IMR-90 (cell line): ENCODE data around the gene C3. TPM values are rescaled to one million over a fixed set of nuclear protein-coding genes. Genes with fewer than 3 reads are reported as not detected.

ENCODE experiments used
- ATAC-seq: fragments of 200-7000 bp; cut with Tn5 transposase; 2 replicates; pipeline ENCODE4 v1.9.1; 2020; ENCODE audit warnings: low read depth, mild to moderate bottlenecking, moderate library complexity
- BruUV-seq: library from RNA; stranded (reverse); fragments of 400-500 nt; replicated peaks from 2 replicates; lab custom pipeline; 2021; lab: Mats Ljungman, UMichigan
- CTCF ChIA-PET: fragments of 300-600 bp; formaldehyde crosslinking; extraction: SDS; loops from one replicate; lab custom pipeline; 2021; ENCODE audit warnings: antibody characterized with exemption; lab: Yijun Ruan, JAX
- POLR2A ChIA-PET: fragments of 300-600 bp; sonication (Branson Sonifier 250); formaldehyde crosslinking; loops from one replicate; lab custom pipeline; 2022; ENCODE audit warnings: antibody characterized with exemption; ENCODE audit not compliant: unreplicated experiment; lab: Charles Lee
- DNase-seq: peaks from one replicate; pipeline ENCODE4 v3.0.0; 2013
- H2AFZ ChIP-seq: replicated peaks from 2 replicates; pipeline ENCODE3; 2013; ENCODE audit warnings: low read length, mild to moderate bottlenecking; ENCODE audit not compliant: poor library complexity
- H2AK5ac ChIP-seq: 2 replicates; pipeline ENCODE4 v1.6.1; 2013; ENCODE audit warnings: low read depth, low read length, inconsistent platforms
- H2AK9ac ChIP-seq: replicated peaks from 2 replicates; pipeline ENCODE3; 2013; ENCODE audit warnings: mild to moderate bottlenecking, low read depth, low read length, moderate library complexity; ENCODE audit not compliant: poor library complexity
- H2BK120ac ChIP-seq: 2 replicates; pipeline ENCODE4 v1.6.1; 2013; ENCODE audit warnings: low read depth, low read length, inconsistent platforms
- H2BK15ac ChIP-seq: 3 replicates; pipeline ENCODE4 v1.6.1; 2013; ENCODE audit warnings: low read depth, low read length, inconsistent platforms
- H2BK20ac ChIP-seq: 2 replicates; pipeline ENCODE4 v1.6.1; 2013; ENCODE audit warnings: low read depth, mild to moderate bottlenecking, inconsistent platforms, low read length, moderate library complexity
- H2BK5ac ChIP-seq: 2 replicates; pipeline ENCODE4 v1.6.1; 2013; ENCODE audit warnings: mild to moderate bottlenecking, low read depth, low read length, inconsistent platforms; ENCODE audit not compliant: poor library complexity, severe bottlenecking
- H3K14ac ChIP-seq: replicated peaks from 2 replicates; pipeline ENCODE4 v1.6.1; 2013; ENCODE audit warnings: low read depth, low read length, inconsistent platforms
- H3K18ac ChIP-seq: 2 replicates; pipeline ENCODE4 v1.6.1; 2013; ENCODE audit warnings: low read depth, low read length, control low read depth
- H3K23ac ChIP-seq: 2 replicates; pipeline ENCODE4 v1.6.1; 2013; ENCODE audit warnings: low read depth, low read length, inconsistent platforms
- H3K27ac ChIP-seq: 2 replicates; pipeline ENCODE4 v1.5.1; 2013; ENCODE audit warnings: mild to moderate bottlenecking, control low read depth, low read length; ENCODE audit not compliant: insufficient read depth
- H3K27me3 ChIP-seq: 2 replicates; pipeline ENCODE4 v1.6.1; 2013; ENCODE audit warnings: low read length; ENCODE audit not compliant: control insufficient read depth, insufficient read depth
- H3K36me3 ChIP-seq: 2 replicates; pipeline ENCODE4 v1.6.1; 2013; ENCODE audit warnings: low read length, mixed read lengths; ENCODE audit not compliant: control insufficient read depth, insufficient read depth
- H3K4ac ChIP-seq: 2 replicates; pipeline ENCODE4 v1.6.1; 2013; ENCODE audit warnings: low read depth, low read length, inconsistent platforms
- H3K4me1 ChIP-seq: 2 replicates; pipeline ENCODE4 v1.6.1; 2013; ENCODE audit warnings: low read length, mixed read lengths; ENCODE audit not compliant: control insufficient read depth, insufficient read depth
- H3K4me2 ChIP-seq: 2 replicates; pipeline ENCODE4 v1.6.1; 2013; ENCODE audit warnings: low read depth, mild to moderate bottlenecking, control low read depth, low read length, moderate library complexity
- H3K4me3 ChIP-seq: 2 replicates; pipeline ENCODE4 v1.5.1; 2013; ENCODE audit warnings: low read depth, mild to moderate bottlenecking, control low read depth, low read length, moderate library complexity; ENCODE audit not compliant: insufficient read depth
- H3K56ac ChIP-seq: 2 replicates; pipeline ENCODE4 v1.6.1; 2013; ENCODE audit warnings: low read length, inconsistent platforms; ENCODE audit not compliant: insufficient read depth; ENCODE audit errors: extremely low read depth
- H3K79me1 ChIP-seq, 2 experiments: 2 replicates each; pipeline ENCODE4 v1.6.1; 2013; ENCODE audit warnings: low read length in 2 of 2, inconsistent platforms in 1 of 2, low read depth in 1 of 2
- H3K9ac ChIP-seq: 2 replicates; pipeline ENCODE4 v1.6.1; 2013; ENCODE audit warnings: low read depth, low read length, control low read depth
- H3K9me1 ChIP-seq: 2 replicates; pipeline ENCODE4 v1.6.1; 2013; ENCODE audit warnings: low read length, inconsistent platforms; ENCODE audit not compliant: insufficient read depth
- H3K9me3 ChIP-seq: 2 replicates; pipeline ENCODE4 v1.6.1; 2013; ENCODE audit warnings: low read length; ENCODE audit not compliant: control insufficient read depth, insufficient read depth
- H4K20me1 ChIP-seq: 2 replicates; pipeline ENCODE4 v1.6.1; 2013; ENCODE audit warnings: low read length, inconsistent platforms; ENCODE audit not compliant: insufficient read depth
- H4K5ac ChIP-seq: 2 replicates; pipeline ENCODE4 v1.6.1; 2013; ENCODE audit warnings: mild to moderate bottlenecking, low read depth, low read length, control low read depth
- H4K8ac ChIP-seq, 2 experiments: 2 replicates each; pipeline ENCODE4 v1.6.1; 2013; ENCODE audit warnings: low read depth in 2 of 2, low read length in 2 of 2, control low read depth in 1 of 2, inconsistent platforms in 1 of 2
- H4K91ac ChIP-seq: 2 replicates; pipeline ENCODE4 v1.6.1; 2013; ENCODE audit warnings: low read depth, low read length, inconsistent platforms; ENCODE audit not compliant: insufficient read depth
- CHD1 ChIP-seq: IDR thresholded peaks from 2 replicates; pipeline ENCODE4 v1.6.1; 2012; ENCODE audit warnings: low read depth, low read length, improper control_type of control experiment
- FOS ChIP-seq: fragments of 150-350 bp; IDR thresholded peaks from 2 replicates; pipeline ENCODE4 v1.6.1; 2016; ENCODE audit warnings: low read depth, low read length
- MAFK ChIP-seq: IDR thresholded peaks from 2 replicates; pipeline ENCODE4 v1.6.1; 2012; ENCODE audit warnings: low read depth, low read length, improper control_type of control experiment
- MXI1 ChIP-seq: IDR thresholded peaks from 2 replicates; pipeline ENCODE4 v1.6.1; 2012; ENCODE audit warnings: low read depth, mild to moderate bottlenecking, low read length, moderate library complexity, borderline replicate concordance
- RAD21 ChIP-seq: IDR thresholded peaks from 2 replicates; pipeline ENCODE4 v1.6.1; 2012; ENCODE audit warnings: low read length, improper control_type of control experiment
- RCOR1 ChIP-seq: IDR thresholded peaks from 2 replicates; pipeline ENCODE4 v1.6.1; 2012; ENCODE audit warnings: mild to moderate bottlenecking, low read length, improper control_type of control experiment; ENCODE audit not compliant: insufficient replicate concordance
- USF2 ChIP-seq: fragments of 150-350 bp; IDR thresholded peaks from 2 replicates; pipeline ENCODE4 v1.6.1; 2017; ENCODE audit warnings: mild to moderate bottlenecking, antibody characterized with exemption, low read length, low read depth
- WGBS, 2 experiments: methylation state at CpG; one replicate each; pipeline versions ENCODE4 v1.1.5 to v1.1.7; 2013; ENCODE audit warnings: missing lambda C conversion rate in 2 of 2; ENCODE audit not compliant: insufficient read length in 1 of 2; ENCODE audit errors: extremely low coverage in 2 of 2; 5-methylcytosine and 5-hydroxymethylcytosine counted together
- dilution Hi-C: fragments of 300-500 bp; cut with HindIII; formaldehyde crosslinking; loops from one replicate; pipeline ENCODE4 v1.14.3; 2018; ENCODE audit warnings: low sequenced_read_pairs; ENCODE audit not compliant: unreplicated experiment
- in situ Hi-C: fragments of 300-500 bp; cut with MboI; formaldehyde crosslinking; loops from 3 replicates; pipeline ENCODE4 v1.14.3; 2019; ENCODE audit warnings: low sequenced_read_pairs, inconsistent platforms, mixed read lengths
- intact Hi-C: fragments of 100-400 bp; cut with micrococcal nuclease; formaldehyde crosslinking; loops from 2 replicates; pipeline ENCODE4 v1.10.0; 2022
- polyA plus RNA-seq, 3 experiments: library from polyadenylated mRNA; depleted of rRNA; stranded (reverse); fragments of >200 nt; gene quantifications; 2 replicates each; pipeline ENCODE4 v1.2.3, GENCODE V29; 2012; ENCODE audit warnings: low replicate concordance in 1 of 3
- total RNA-seq: library from RNA; depleted of rRNA; stranded (reverse); fragments of >200 nt; gene quantifications from 2 replicates; pipeline ENCODE4 v1.2.3, GENCODE V29; 2012

C3 gene
- total and polyA plus RNA-seq, 2 of the 4 experiments (the other 2 are of a cell fraction) = 0.36 TPM; not detected in 1

GRCh38 chr19:6682607-6683128, 37.8 kb downstream of the C3 start:
- no peak overlapping the region for H2BK15ac ChIP-seq
- no peak overlapping the region for H2AFZ ChIP-seq
- in situ Hi-C loops (no loop called here), dilution Hi-C loops (no loop called here), intact Hi-C loops (no loop called here)
- no peak overlapping the region for H2AK9ac ChIP-seq
- H3K27ac ChIP-seq = no peak overlapping the region
- no peak overlapping the region for H3K4me3 ChIP-seq
- H3K4me2 ChIP-seq = no peak overlapping the region
- H3K9ac ChIP-seq = no peak overlapping the region
- H3K23ac ChIP-seq = no peak overlapping the region
- no peaks in the 10 kb centered on the region for H3K9me1 ChIP-seq
- H3K79me1 ChIP-seq = no peaks in the 10 kb centered on the region
- no peak overlapping the region for H4K8ac ChIP-seq
- no peak overlapping the region for H4K91ac ChIP-seq
- H2BK120ac ChIP-seq = no peak overlapping the region
- H3K9me3 ChIP-seq = peaks cover 16% of the 10 kb centered on the region
- H2AK5ac ChIP-seq = no peak overlapping the region
- CTCF ChIA-PET = no interaction called here
- no peaks in the 10 kb centered on the region for H3K27me3 ChIP-seq
- no peak overlapping the region for H4K5ac ChIP-seq
- no peaks in the 10 kb centered on the region for H3K4me1 ChIP-seq
- no peak overlapping the region for H2BK20ac ChIP-seq
- no peak for ATAC-seq
- TF ChIP-seq RCOR1 (no peak), USF2 (no peak), MAFK (no peak), MXI1 (no peak), FOS (no peak), CHD1 (no peak), RAD21 (no peak)
- no peak for DNase-seq
- no TSS peak for BruUV-seq
- no peak overlapping the region for H3K14ac ChIP-seq
- no peak overlapping the region for H3K18ac ChIP-seq
- H3K4ac ChIP-seq = no peak overlapping the region
- WGBS, 2 experiments = no CpG with 5 or more reads among the region's 3 CpGs
- POLR2A ChIA-PET = no interaction called here
- H4K20me1 ChIP-seq = no peaks in the 10 kb centered on the region
- no peak overlapping the region for H2BK5ac ChIP-seq
- no peak overlapping the region for H3K56ac ChIP-seq
- no peaks in the 10 kb centered on the region for H3K36me3 ChIP-seq
